Right ventricle myocardium inferior (tissue), 1 donor: ENCODE results near the gene PLEKHM1. TPM values are rescaled to one million over a fixed set of nuclear protein-coding genes. Genes with fewer than 3 reads are reported as not detected.

Source experiments
- ATAC-seq: fragments of 200-7000 bp; cut with Tn5 transposase; one replicate; pipeline ENCODE4 v1.9.1; 2020; ENCODE audit warnings: mild to moderate bottlenecking, moderate library complexity
- DNase-seq: peaks from one replicate; pipeline ENCODE4 v3.0.0; 2021; ENCODE audit errors: missing footprints
- intact Hi-C: fragments of 100-400 bp; cut with DNase I; formaldehyde crosslinking; loops from one replicate; pipeline ENCODE4 v1.11.0; 2022
- total RNA-seq: library from RNA; stranded (reverse); fragmentation: NEBNext Ultra II Directional; extraction: Animal tissue kit (Norgen Biotek cat#: 25700); gene quantifications from one replicate; pipeline ENCODE4 v1.2.1, GENCODE V29; 2021
- donor health status: DM: no; HTN: yes; CAD: no; lungs with severe emphysema.

Gene PLEKHM1
- total RNA-seq, 1 donor from 2014 or later, result 26.9 TPM

DNA sequence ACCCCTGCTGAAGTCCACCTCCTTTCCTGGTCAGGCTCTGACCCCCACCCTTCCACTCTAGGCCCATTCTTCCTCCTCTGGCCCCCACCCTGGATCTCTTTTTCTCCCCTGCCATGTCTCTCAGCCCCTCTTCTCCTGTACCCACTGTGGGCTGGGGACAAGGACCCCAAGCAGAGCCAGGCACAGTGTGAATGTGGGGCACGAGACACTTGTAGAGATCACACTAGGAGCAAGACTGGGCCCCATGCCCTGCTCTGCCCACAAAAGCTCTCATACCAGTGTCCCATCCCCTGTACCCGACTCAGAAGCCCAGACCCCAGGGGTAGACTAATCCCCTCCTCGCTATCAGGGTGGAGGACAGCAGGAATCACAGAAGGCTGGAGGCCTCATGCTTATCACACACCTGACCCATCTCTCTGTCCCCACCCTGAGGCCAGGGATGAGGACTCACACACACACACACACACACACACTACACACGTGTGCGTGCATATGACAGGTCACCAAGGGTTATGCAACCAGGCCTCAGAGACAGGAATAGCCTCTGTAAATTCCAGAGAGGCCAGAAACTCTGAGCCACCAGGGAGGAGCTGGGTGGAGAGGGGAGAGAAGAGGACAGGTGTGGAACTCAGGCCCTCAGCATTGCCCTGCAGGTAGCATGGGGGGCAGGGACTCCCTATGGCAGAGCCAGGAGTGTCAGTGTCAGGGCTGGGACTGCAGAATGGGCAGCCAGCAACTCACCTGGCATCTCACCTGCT lies 79.0 kb downstream of the PLEKHM1 start:
- intact Hi-C loops, result no loop called here
- DNase-seq, result no peak
- peak; percentile 43 for ATAC-seq

DNA sequence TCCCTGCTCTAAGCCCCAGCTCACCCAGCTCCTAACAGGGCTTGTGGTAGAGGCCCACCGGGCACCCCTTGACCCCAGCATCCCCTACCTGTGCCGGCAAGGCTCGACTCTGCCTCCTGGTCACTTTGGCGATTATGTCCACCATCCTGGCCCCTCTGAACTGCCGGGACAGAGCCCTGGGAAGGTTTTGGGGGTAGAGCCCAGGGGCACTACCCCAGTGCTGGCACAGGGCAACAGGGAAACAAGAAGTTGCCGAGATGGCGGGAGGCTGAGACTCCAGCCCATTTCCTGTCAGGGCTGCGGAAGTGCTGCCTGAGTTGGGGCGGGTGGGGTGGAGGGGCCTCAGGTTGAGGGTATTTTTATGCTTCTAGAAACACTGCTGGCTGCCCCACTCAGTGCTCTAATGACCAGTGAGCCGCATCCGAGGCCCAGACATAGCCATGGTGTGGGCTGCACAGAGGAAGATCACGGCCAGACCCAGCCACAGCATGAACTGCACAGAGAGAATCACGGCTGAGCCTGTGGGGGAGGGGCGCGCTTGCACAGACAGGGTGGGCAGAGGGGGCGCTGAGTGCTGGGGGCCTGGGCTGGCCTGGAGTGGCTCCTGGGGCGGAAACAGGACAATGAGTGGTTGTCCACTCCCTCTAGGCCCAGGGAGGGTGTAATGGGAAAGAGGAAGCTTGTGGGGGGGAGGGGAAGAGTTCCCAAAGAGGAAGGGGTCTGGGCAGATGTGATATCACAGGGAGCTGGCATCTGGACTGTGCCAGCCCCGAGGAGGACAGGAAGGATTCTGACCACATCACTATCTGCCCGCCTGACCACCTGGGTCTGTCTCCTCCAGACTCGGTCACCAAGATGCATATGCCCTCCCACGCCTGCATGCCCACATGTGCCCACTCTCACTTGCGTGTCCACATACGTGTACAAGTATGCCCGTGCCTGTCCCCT lies 80.1 kb downstream of the PLEKHM1 start:
- DNase-seq, result peak; percentile 83
- peak; percentile 45 for ATAC-seq
- intact Hi-C loops, result no loop called here

DNA sequence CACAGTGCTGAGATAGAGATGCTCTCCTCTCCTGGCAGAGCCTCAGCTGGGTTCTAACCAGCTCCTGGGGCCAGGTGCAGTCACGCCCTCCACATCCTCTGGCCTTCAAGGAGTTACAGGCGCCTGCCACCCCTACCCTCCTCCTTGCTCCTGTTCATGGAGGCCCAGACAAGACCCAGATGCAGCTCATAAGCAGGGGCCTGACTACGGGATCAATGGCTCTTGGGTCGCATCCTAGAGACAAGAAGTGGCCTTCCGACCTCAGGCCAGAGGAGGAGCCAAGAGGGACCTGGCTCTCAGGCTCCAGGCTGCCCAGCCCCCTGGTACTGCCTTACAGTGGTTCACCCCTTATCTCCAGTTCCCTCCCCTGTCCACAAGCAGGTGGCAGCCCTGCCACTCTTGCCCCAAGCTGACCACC lies 80.9 kb downstream of the PLEKHM1 start:
- intact Hi-C loops, result no loop called here
- no peak for DNase-seq
- ATAC-seq, result no peak

DNA sequence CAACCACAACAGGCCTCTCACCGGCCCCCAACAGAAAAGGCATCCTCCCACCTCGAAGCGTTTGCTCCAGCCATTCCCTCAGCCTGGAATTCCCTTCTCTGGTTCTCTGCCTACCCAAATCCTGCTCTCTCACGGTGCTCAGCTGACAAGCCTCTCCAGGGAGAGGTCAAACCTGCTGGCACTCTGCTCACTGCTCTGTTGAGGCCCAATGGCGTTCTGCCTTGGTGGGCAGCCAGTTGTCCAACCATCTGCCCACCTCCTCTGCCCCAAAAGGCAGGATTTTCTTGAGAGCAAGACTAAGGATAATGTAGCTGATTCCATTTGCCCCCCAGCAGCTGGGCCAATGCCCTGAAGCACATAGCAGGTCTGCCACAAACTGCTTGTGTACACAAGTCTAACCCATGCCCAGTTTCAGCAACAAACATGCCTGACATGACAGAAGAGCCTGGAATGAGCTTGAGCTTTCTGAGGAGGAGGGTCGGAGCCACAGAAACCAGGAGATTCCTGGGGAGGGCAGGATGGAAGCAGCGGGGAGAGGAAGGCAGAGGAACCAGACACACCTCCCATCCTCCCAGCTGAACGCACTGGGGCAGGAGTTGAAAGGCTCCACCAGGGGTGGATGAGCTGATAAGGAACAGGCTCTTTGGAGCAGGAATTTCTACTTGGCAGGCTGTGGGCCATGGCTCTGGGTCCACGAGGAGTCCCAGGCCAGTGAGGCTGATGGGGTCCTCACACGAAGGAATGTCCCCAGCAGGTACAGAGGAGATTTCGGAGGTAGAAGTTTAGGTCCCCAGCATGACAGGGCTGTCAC lies 81.7 kb downstream of the PLEKHM1 start:
- ATAC-seq (peak; percentile 13), DNase-seq (no peak)
- intact Hi-C loops, result no loop called here

DNA sequence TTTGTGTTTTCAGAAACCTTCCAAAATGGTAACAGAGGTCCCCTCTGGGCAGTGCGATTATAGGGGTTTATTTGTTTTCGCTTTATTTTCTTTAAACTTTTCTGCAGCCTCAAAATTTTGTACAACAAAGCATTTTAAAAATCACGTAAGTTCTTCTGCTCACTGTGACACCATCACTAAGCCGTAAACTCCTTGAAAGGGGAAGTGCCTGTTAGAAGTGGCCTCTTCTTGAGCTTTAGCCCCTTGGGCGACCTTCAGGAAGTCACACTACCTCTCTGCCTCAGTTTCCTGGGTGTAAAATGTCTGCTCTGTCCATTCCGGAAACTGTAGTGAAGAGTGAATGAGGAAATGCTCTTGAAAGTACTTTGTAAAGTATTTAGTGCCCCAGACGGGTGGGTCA lies 84.4 kb downstream of the PLEKHM1 start:
- DNase-seq, result no peak
- ATAC-seq, result no peak
- intact Hi-C loops, result no loop called here

DNA sequence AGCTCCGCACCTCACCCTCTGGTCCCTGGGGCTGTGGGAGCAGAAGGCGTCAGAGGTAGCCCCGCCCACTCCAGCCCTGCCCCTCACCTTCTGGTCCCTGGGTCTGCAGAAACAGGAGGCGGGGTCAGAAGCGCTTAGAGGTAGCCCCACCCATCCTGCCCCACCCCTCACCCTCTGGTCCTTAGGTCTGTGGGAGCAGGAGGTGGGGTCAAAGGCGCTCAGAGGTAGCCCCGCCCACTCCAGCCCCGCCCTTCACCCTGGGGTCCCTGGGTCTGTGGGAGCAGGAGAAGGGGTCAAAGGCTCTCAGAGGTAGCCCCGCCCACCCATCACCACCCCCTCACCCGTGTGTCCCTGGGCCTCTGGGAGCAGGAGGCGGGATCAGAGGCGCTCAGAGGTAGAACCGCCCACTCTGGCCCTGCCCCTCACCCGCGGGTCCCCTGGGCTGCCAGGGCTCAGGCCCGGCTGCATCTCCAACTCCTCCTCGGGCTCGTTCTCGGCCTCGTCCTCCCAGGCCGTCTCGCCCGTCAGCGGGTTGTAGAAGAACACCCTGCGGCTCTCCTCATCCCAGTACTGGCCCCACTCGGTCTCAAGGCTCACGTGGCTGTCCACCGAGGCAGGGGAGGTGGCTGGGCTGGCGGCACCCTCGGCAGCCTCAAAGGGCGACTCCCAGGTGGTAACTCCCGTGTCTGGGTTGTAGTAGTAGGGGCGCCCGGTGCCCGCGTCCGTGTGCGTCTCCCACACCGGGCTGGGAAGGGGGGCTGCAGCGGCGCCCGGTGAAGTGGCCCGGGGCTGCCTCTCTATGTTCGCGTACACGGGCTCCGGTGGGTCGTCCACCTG lies 85.1 kb downstream of the PLEKHM1 start:
- DNase-seq, result no peak
- intact Hi-C loops, result no loop called here
- ATAC-seq, result no peak

DNA sequence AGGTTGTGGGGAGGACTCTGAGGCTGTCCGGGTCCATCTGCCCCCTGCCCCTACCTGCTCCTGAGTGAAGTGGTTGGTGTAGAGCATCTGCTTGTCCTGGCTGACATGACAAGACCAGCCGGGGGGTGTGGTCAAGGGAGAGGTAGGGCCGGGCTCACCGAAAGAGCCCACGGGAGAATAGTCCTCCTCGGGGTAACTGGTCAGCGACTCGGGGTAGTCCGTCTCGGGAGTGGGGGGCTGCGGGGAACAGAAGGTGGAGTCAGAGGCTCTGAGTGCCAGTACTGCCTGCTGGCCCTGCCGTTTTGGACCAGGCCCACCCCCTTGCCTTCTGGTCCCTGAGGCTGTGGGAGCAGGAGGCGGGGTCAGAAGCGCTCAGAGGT lies 85.7 kb downstream of the PLEKHM1 start:
- DNase-seq (no peak), ATAC-seq (no peak)
- intact Hi-C loops, result no loop called here

DNA sequence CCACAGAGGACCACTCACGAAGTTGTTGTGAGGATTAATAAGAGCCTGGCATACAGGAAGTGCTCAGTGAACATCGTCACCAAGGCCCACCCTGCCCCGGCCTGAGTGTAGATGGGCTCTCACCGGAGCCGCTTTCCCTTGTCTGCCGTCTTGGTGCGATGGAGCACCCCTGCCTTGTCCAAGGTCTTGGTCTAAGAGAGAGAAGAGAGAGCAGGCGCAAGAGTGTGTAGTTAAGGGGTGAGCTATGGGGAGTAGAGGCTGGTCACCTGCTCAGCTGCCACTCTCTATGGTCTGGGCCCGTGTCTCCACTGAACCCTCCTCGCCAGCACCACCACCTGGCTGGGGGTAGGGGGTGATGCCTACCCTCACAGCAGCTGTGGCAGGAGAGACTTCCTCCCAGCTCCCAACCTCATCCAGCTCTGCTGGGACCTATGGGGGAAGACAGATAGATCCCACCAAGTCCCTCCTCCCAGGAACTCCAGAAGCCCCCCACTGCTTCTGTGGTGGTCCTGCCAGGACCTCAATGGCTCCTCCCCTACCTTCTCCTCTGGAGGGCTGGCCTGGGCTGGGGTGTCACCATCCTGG lies 86.5 kb downstream of the PLEKHM1 start:
- intact Hi-C loops, result no loop called here
- DNase-seq (no peak), ATAC-seq (no peak)

DNA sequence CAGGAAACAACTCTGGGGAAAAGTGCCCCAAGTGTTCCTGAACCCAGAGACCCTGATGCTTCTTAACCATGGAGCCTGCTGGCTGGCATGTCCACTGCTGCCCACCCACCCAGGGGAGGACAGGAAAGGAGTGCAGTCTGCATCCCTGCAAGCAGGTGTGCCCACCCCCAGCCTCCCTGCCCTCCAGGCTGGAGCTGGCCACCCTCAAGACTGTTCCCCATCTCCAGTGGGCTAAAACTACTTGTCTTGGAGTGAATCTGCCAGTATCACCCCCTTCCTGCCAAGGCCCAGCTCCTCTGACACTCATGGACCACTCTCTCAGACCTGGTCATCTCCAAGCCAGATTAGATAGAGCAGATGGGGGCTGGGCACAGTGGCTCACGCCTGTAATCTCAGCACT lies 87.6 kb downstream of the PLEKHM1 start:
- no peak for DNase-seq
- intact Hi-C loops, result no loop called here
- no peak for ATAC-seq

DNA sequence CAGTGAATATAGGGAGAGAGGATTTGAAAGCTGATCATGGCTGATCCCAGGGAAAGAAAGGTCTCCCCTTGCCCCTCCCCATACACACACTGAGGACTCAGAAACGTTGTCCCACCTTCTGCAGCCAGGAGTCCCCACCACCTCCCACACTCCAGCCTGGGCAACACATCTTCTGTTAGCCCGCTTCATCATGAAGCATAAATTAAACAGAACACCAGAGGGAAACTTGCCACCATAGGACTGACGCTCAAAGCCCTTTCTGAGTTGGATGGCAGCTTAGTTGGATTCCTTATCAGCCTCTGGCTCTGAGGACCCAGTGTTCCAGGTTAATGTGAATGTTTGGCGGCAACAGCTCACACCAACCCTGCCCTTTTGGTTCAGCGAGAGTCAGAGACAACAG lies 91.7 kb downstream of the PLEKHM1 start:
- intact Hi-C loops, result loop anchor here (1.0 to 10.0 kb wide), 2 partner anchors 27 to 436 kb away; no protein-coding TSS in a partner anchor
- ATAC-seq, result peak; percentile 53
- no peak for DNase-seq

DNA sequence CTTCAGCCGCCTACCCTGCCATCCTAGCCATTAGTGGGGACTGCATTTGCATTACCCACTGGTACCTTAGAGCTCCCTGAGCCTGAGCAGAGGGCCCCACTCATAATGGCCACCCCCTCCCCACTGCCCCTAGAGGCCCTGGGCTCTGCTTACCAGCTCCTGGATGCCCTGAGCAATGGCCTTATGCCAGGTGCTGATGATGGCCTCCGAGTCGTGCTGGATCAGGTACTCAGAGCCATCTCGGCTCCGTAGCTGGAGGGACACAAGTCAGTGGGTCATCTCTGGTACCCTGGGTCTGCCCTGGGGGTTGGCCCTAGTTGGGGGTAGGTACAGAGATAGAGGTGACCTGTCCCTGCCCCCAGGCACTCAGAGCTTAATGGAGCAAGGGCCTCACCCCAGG lies 92.7 kb downstream of the PLEKHM1 start:
- no peak for DNase-seq
- intact Hi-C loops, result loop anchor here (10.0 kb wide), 1 partner anchor 437 kb away; no protein-coding TSS in a partner anchor

DNA sequence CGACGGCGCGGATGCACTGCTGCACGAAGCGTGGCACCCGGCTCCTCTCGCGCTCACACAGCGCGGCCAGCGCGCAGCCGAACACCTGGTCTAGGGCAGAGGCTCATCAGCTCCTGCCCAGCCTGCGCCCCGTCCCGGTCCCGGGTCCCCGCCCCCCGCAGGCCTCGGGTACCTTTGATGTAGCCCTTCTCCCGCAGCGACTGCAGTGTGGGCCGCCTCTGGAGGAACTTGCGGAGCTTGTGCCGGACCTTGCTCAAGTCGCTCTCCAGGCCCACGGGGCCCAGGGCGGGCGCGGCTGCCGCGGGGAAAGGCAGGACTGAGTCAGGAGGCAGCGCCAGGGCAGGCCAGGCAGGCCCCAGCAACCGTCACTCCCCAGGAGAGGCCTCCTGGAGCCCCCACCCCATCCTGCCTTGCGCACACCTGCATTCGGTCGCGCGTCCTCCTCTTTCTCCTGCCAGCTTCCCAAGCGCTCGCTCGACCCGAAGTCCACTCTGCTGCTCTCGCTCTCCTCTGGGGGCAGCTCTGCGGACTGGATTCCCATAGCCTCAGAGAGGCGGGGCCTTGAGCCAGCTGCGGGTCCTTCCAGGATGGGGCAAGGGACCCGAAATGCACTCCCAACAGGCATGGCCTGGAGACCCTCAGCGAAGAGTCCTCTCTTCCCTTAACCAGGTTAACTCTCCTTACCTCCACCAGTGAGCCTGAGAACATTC lies 93.9 kb downstream of the PLEKHM1 start:
- ATAC-seq, result no peak
- intact Hi-C loops, result loop anchor here (10.0 kb wide), 1 partner anchor 438 kb away; no protein-coding TSS in a partner anchor

More for the DNA sequence above, 92.7 kb downstream of the PLEKHM1 start:
- ATAC-seq, result no peak

DNA sequence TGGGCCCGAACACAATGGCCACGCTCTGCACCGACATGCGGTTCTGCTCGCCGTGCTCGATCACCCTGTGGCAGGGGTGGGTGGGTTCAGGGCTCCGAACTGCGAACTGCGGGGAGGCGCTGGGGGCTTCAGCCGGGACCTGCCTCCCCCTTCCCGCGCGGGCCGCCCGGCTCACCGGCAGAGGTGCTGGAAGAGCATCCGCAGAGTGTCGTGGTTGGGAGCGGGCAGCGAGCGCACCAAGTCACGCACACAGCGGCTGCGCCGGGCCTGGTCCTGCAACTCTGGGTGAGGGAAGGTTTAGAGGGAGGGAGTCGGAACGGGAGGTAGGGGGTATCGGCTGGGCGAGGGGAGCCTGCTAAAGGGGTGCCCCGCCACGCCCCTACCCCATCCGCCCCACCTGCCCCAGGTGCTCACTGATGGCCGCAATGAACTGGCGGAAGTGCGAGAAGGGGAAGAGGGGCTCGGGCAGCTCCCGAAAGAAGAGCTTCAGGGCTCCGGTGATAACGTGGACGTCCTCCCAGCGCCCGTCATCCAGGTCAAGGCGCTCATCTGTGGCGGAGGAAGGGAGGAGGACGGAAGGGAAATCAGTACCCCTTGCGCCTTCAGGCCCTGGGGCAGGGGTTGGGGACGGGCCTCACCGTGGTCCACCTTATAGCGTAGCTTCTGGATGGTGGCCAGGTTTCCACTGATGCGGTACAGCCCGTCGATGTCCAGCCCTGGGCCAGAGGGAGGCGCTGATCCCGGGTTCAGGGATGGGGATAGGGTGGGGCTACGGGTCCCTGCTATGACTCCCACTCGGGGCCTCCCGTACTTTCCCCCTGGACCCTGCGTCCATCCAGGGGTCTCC lies 94.7 kb downstream of the PLEKHM1 start:
- intact Hi-C loops, result loop anchor here (10.0 kb wide), 1 partner anchor 439 kb away; no protein-coding TSS in a partner anchor
- ATAC-seq (no peak), DNase-seq (no peak)

More for the DNA sequence above, 93.9 kb downstream of the PLEKHM1 start:
- DNase-seq, result no peak

DNA sequence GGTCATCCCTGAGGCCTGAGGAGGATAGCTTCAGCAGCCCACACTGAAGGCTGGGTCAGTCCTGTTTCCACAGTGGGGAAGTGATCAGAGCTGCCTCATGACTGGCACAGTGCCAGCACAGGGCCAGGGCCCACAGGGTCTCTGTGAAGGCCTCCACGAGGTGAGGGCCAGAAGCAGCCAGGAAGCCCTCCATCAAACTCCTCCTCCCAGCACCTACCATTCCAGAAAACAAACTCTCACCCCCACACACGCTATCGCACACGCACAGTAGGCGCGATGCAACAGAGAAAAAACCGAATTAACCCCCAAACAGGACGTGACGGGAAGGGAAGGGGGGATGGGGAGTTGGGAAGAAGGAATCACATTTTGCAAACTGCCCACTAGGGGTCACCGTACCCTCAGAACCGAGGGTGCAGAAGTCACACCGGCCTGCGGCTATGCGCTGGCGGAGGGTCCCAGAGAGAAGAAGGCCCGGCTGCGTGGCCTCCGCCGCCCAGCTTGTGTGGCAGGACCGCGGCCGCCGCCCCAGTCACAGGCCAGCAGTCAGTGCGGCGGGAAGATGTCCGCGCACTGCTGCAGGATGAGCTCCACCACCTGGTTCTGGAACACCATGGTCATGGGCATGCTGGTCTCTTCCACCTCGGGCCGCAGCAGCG lies 95.5 kb downstream of the PLEKHM1 start:
- DNase-seq (peak; percentile 82), ATAC-seq (peak; percentile 63)
- intact Hi-C loops, result loop anchor here (10.0 kb wide), 1 partner anchor 440 kb away; no protein-coding TSS in a partner anchor

DNA sequence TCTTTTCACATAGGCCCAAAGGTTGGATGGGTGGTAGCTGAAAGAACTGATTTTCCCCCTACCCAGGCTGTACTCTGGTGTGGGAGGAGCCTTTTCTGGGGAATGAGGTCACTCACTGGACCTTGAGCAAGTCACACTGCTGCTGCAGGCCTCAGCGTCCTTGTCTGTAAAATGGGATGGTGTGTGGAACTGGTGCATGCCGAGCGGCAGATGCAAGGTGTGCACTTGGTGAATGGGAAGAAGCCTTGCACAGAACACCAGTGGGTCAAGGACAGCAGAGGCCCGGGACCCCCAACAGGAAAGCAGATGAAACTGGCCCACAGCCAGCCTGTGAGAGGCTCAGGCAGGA lies 96.0 kb downstream of the PLEKHM1 start:
- DNase-seq (no peak), ATAC-seq (peak; percentile 0)
- intact Hi-C loops, result loop anchor here (10.0 kb wide), 1 partner anchor 440 kb away; no protein-coding TSS in a partner anchor

DNA sequence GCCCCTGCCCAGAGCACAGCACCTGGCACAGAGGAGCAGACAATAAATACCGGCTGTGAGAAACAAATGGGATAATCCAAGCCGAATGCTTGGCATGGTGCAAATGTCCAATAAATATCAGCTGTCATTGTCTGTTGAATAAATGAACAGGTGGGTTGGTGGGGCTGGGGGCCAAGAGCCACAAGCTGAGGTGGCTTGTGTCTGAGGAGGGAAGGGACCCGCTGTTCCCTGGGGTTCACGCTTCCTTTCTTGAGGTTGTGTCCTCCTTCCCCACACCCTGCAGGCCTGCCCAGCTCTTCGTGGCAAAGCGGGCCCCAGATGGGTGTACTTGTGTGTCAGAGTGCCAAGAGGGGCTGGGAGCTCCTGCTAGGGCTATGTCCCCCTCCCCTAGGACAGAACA lies 96.4 kb downstream of the PLEKHM1 start:
- ATAC-seq, result no peak
- no peak for DNase-seq
- intact Hi-C loops, result loop anchor here (10.0 kb wide), 1 partner anchor 441 kb away; no protein-coding TSS in a partner anchor
